Stimulated activated CD8-positive, alpha-beta memory T cell treated with anti-CD3 and anti-CD28 coated beads, Interleukin-15, amount 100 ng/mL, for 4 hours (primary cell): ENCODE measurements around the gene ATG10.

Source experiments
- DNase-seq, 2 donors: peaks; one replicate each; pipeline ENCODE4 v3.0.0-alpha.2; 2020; ENCODE audit warnings: low read depth in 2 of 2

Gene ATG10

DNA sequence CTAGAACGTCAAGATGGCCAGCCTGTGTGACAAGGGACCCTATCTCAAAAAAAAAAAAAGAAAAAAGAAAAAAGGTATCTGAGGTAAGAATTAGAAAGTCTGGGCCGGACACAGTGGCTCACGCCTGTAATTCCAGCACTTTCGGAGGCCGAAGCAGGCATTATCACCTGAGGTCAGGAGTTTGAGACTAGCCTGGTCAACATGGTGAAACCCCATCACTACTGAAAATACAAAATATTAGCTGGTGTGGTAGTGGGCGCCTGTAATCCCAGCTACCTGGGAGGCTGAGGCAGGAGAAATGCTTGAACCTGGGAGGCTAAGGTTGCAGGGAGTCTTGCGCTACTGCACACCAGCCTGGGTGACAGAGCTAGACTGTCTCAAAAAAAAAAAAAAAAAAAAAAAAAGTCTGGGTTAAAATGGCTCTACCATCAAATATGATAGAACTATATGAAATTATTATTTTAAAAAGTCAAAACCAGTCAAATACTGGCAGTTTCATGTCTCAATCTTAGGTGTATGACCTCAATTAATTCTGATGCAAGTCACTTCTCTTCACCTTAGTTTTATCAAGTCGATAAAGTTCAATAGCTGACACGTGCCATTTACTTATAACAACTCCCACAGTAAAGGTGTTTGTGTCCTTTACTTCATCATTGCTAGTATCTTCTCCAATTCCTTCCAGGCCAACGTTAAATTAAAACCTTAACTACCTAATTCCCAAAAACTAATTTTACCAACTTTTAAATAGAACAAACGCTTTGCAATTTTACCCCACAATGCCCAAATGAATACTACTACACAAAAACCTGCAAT is 305.2 kb downstream of the ATG10 start:
- no peak for DNase-seq

DNA sequence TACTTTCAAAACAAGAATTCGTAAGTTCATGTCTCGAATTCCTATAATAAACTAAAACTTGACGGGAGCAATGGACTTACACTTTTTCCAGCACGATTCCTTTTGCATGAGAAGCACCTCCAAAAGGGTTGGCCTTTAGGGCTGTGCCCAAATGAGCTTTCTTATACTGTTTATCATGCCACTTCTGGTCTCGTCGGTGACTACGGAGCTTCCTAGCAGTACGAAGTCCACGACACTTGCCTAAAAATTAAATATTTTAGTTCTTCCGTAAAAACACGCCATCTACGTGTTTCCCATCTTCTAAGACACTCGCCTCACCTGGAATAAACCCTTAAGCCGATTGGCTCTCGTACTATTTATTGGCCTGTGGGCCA is 305.8 kb downstream of the ATG10 start:
- no peak for DNase-seq

DNA sequence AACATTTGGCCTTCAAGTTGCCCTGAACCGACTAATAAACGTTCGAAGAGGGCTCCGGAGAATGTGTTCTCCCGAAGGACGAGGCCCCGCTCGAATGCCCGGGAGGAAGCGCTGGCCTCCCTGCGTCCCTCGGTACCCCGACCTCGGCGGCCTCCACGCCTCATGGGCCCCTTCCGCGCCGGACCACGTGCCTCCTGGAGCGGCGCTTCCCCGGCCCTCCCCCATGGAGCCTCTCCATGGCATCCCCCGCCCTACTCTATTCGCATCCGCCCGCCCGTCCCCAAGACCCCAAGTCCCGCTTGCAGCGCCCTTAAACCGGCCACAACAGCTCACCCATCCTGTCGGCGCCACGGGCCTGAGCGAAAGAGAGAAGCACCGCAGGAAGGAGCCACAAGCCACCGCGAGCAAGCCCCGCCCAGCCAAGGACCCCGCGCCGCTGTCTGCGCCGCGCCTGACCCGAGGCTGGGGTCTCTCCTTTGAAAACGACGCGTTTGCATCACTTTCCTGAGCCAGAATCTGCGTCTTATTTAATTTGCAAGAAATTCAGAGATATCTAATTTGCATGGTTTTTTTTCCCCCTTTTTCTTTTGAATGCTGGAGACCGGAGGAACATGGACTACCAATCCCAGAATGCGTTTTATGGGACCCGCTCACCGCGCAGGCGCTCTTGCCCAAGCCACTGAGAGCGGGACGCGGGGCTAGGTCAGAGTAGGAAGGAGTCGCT is 306.3 kb downstream of the ATG10 start, which contains the start of gene RPS23:
Gene RPS23 (minus strand): TSS at position 368 of the 724 bp plus-strand sequence. CDS start 31 bp downstream, at position 337.
- peak; percentile 72 to 80 for DNase-seq

DNA sequence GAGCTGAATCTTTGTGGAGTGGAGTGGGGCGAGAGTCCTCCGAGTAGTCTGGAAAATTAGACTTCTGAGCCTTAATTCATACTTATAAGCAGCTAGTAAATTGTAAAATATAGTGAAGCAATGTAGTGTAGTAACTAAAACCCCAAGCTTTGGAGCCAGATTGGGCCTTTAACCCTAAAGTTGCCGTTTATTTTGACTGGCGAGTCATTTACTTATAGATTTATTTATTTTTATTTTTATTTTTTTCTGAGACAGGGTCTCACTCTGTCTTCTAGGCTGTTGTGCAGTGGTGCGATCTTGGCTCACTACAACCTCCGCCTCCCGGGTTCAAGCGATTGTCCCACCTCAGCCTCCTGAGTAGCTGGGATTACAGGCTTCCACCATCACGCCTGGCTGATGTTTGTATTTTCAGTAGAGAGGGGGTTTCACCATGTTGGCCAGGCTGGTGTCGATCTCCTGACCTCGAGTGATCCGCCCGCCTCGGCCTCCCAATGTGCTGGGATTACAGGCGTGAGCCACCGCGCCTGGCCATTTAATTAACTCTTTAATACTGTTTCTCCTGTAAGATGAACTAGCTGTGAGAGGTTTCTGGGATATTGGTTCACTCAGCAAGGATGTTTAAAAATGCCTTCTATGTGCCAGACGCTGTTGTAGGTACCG is 307.0 kb downstream of the ATG10 start:
- no peak for DNase-seq

GRCh38 chr5:82283893-82284292 is 312.1 kb downstream of the ATG10 start:
- DNase-seq = no peak

- DNase-seq = no peak
These were observed 313.4 kb downstream of the ATG10 start for GRCh38 chr5:82285206-82285605.

DNA sequence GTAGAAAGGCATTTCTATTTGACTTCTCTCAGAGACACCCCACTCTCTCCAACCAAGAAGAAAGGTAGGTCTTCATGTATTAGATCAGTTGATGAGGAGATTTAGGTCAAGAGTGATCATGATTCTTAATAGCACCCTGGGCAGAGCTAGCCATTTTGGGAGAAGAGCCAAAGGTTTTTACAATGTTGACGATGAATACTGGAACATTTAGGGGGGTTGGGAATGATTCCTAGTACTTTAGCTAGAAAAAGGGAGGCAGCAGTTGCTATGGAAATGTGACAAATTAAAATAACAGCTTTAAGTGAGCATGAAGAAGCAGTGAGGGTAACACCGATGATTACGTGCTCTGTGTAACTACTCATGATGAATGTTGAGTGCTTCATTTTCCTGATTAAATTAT is 315.8 kb downstream of the ATG10 start:
- no peak for DNase-seq

GRCh38 chr5:82290005-82290404 is 318.2 kb downstream of the ATG10 start:
- no peak for DNase-seq

- no peak for DNase-seq
These were observed 319.1 kb downstream of the ATG10 start for GRCh38 chr5:82290908-82291307.

- no peak for DNase-seq
These were observed 319.6 kb downstream of the ATG10 start for GRCh38 chr5:82291420-82291819.

- DNase-seq = no peak
These were observed 323.3 kb downstream of the ATG10 start for GRCh38 chr5:82295144-82295543.

- DNase-seq = no peak
These were observed 324.2 kb downstream of the ATG10 start for GRCh38 chr5:82295959-82296531.

DNA sequence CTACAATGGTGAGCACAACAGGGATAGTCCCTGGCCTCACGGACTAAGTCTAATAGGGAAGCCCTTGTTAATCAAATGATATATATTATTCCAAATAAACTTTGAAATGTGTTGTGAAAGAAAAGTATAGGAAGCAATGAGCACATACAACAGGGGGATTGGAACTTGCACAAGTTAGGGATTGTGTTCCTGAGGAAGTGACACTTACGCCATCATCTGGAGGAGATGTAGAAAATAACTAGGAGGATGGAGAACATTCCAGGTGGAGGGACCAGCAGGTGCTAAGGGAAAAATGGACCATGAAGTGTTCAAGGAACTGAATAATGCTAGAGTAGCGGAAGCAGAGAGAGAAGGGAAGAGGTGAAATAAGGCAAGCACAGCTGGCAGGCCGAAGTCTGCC is 325.1 kb downstream of the ATG10 start:
- DNase-seq = no peak

- no peak for DNase-seq
These were observed 325.9 kb downstream of the ATG10 start for GRCh38 chr5:82297711-82298110.

DNA sequence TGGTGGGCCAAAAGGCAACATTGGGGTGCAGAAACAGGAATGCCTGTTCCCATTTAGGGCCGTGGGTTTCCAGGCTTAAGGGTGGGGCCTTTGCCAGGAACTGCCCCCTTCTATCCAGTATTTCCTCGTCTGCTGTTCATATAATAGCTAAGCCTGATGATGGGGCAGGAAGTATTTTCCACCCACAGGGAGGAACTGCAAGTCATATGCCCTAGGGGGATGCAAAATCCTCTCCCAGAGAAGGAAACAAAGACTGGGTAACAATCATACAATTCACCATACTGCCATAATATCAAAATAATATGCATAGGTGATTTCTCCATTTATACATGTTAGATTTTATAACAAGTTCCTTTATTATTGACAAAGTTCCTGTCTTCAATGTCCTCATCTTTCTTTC is 326.8 kb downstream of the ATG10 start:
- DNase-seq = no peak

GRCh38 chr5:82301190-82301589 is 329.4 kb downstream of the ATG10 start:
- DNase-seq = no peak
